Kasumi-1 (cell line): ENCODE data around the gene CPT1C.
"Not testable (repeated sequence)": the region's sequence is repeated elsewhere in the genome, so short reads cannot be mapped to it uniquely, and the experiment has no call there.

ENCODE experiments used
- DNase-seq, 2 experiments: peaks; one replicate each; lab custom pipeline; 2025; lab: John Stamatoyannopoulos, UW

CPT1C gene

GRCh38 chr19:49704888-49705642, 14.1 kb downstream of the CPT1C start:
- no peak for DNase-seq

GRCh38 chr19:49705919-49706318, 15.0 kb downstream of the CPT1C start:
- no peak for DNase-seq

DNA sequence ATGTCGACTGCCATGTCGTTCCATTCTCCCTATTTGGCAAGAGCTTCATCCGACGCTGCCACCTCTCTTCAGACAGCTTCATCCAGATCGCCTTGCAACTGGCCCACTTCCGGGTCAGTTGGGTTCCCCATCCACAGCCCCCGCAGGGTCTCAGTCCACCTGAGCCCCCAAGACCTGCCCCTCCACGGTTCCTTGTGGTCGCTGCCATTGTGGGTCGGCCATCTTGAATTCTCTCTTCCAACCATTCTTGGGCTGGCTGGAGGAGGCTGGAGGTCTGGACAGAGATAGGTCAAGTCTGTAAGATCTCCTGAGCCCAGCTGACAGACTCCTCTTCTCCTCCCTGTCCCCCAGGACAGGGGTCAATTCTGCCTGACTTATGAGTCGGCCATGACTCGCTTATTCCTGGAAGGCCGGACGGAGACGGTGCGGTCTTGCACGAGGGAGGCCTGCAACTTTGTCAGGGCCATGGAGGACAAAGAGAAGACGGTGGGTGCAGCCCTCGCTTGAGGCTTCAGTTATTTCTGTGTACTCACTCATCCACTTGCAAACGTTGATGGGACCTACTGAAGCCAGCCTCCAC, 19.5 kb downstream of the CPT1C start:
- DNase-seq: no peak

DNA sequence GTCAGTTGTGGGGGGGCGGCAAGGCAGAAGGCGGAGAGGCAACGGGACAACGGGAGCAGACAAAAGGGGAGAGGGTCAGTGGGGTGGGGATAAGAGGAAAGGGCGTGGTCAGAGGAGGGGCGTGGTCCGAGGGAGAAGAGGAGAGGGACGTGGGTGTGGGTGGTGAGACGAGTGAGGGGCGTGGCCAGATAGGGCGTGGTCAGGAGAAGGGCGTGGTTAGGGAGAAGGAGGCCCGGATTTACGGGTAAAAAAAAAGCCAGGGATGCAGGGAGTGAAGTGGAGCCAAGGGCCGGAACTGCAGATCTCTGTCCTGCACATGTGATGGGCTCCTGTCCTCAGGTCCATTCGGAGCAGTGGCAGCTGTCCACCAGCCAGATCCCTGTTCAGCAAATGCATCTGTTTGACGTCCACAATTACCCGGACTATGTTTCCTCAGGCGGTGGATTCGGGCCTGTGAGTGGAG, 21.5 kb downstream of the CPT1C start:
- DNase-seq: no peak

GRCh38 chr19:49713236-49713845, 22.4 kb downstream of the CPT1C start:
- DNase-seq: no peak

- no peak for DNase-seq
Measured at GRCh38 chr19:49716154-49716553, 25.2 kb downstream of the CPT1C start.

GRCh38 chr19:49718511-49718910, 27.6 kb downstream of the CPT1C start:
- no peak for DNase-seq

- no peak for DNase-seq
Measured at GRCh38 chr19:49718991-49719390, 28.1 kb downstream of the CPT1C start.

DNA sequence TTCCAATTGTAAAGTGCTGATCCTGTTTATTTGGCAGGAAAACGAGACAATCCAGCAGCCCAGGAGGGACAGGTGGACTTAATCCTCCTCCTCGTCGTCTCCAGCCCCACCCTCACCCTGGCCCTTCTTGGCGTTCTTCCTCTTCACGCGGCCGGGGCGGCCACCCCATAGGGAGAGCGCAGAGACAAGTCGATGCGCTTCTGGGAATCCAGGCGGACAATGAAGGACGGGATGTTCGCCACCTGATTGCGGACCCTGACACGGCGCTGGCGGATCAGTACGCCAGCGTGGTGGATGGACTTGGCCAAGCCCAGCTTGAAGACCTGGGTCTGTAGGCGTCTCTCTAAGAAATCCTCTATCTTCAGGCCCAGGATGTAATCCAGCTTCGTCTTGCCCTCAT, 28.5 kb downstream of the CPT1C start:
- DNase-seq: not testable (repeated sequence)

GRCh38 chr19:49727217-49728030, 36.5 kb downstream of the CPT1C start:
- no peak for DNase-seq

DNA sequence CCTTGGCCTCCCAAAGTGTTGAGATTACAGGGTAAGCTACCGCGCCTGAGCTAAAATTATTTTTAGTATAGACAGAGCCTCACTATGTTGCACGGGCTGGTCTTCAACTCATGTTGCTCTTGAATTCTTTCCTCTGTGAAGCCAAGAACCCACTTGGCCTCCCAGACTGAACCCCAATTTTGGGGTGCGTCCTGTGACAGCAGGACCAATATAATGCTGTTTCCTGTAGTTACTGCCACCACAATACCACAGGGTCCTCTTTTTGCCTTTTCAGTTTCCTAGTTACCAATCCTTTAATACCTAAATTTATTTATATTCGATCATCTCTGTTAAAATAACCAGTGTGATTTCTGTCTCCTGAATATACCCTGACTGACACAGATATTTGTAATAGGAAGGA, 39.2 kb downstream of the CPT1C start:
- DNase-seq: peak; percentile 56 to 66

GRCh38 chr19:49738268-49738667, 47.4 kb downstream of the CPT1C start:
- no peak for DNase-seq

- DNase-seq: no peak
Measured at GRCh38 chr19:49739098-49739497, 48.2 kb downstream of the CPT1C start.

DNA sequence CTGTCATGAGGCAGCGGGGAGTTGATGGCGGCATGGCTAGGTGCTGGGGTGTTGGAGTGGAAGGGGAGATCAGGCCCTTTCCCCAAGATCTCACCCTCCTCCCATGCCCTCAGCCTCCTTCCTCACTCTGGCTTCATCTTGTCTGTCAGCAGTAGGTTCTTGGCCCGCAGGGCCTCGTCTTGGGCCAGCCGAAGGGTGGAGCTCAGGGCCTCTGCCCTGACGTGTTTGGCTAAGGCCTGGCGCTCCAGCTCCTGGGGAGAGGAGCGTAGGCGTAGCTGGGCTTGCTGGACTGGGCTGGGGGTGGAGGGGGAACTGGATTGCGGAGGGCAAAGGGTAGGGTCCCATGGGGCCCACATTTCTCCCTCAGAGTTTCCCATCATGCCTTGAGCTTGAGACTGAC, 49.0 kb downstream of the CPT1C start:
- DNase-seq: no peak

GRCh38 chr19:49741210-49741844, 50.4 kb downstream of the CPT1C start:
- DNase-seq: peak; percentile 4 to 25

DNA sequence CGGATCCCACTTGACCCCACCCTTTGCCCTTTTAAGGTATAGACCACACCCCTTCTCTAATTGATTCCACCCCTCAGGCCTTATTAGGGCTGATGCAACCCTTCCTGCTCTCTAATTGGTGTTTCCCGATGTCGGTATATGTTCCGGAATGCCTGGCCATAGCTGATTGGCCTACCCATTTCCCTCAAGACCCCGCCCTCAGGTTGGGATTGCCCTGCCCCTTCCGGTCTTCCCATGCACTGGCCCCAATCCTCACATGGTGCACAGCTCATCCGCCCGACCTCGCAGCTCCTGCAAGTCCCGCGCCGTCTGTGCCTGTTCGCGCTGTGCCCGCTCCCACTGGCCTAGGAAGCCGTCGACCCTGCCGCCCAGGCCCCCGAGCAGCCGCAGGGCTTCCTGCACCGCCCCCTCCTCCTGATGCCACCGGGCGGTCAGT, 54.0 kb downstream of the CPT1C start:
- no peak for DNase-seq

- DNase-seq: no peak
Measured at GRCh38 chr19:49746206-49746958, 55.5 kb downstream of the CPT1C start.

GRCh38 chr19:49749055-49749716, 58.3 kb downstream of the CPT1C start:
- no peak for DNase-seq

DNA sequence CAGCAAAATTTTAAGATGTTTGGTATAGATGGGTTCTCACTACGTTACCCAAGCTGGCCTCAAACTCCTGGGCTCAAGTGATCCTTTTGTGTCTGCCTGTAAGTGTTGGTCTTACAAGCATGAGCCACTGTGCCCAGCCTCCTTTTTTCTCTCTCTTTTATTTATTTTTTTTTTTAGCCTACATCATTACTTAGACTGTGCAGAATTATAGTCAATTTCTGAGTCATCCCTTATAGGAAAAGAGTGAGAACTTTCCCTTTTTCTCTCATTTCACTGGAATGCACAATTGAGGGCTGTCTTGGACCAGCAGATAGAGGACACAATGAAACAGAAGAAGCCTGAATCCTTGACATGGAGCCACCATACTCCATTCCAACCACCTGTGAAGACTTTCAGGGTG, 58.9 kb downstream of the CPT1C start:
- DNase-seq: no peak

DNA sequence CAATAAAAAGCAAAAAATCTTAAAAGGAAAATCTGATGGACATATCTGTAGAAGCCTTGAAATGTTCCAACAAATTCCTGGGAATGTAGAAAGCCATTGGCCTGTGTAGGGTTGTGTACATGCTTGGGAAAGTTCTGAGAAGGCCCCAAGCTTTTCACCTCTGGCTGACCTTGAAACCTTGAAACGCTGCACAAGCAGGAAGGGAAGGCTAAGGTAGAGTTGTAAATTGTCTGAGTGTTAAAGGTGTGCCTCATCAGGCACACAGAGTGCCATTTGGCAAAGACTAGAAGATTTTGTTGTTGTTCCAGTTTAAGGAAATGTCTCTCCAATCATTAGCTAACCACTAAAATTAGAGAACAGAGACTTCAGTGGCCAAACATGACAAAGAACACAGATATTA, 61.8 kb downstream of the CPT1C start:
- no peak for DNase-seq

GRCh38 chr19:49755956-49756355, 65.0 kb downstream of the CPT1C start:
- no peak for DNase-seq
